Astrocyte (in vitro differentiated cells and primary cell): ENCODE measurements around the gene PHF12.

Experiments used
- EZH2 ChIP-seq: IDR thresholded peaks from 2 replicates; pipeline ENCODE4 v1.6.1; 2012; ENCODE audit warnings: mild to moderate bottlenecking, low read length, inconsistent platforms; ENCODE audit not compliant: insufficient read depth
- TF ChIP-seq, protein P1 (sequence below): IDR thresholded peaks from 2 replicates; pipeline ENCODE4 v1.5.1; 2011; ENCODE audit warnings: low read depth, mild to moderate bottlenecking, inconsistent platforms, low read length, moderate library complexity; ENCODE audit not compliant: insufficient read depth

DNA sequence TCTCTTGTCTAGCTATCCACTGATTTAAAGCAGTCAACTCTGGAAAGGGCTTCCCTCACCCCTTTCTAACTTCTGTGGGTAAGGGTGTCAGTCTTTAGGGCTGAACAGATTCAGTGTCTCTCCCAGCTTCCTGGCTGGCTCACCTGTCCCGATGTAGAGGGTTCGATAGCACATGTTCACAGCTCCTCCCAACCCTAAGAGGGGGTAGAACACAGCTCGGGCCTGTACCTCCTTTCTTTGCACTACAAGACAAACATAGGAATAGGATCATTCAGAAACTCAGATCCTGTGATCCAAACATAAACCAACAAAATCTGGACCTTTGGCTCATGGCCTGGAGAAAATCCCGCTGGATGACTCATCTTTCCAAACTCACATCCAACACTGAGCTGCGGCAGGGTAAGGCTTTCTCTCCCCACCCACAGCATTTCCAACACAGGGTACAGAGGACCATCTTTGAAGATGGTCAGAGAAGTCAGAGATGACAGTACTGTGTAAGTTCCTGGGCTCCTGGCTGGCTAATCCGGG, 42.6 kb downstream of the PHF12 start:
- TF ChIP-seq, protein P1, sequence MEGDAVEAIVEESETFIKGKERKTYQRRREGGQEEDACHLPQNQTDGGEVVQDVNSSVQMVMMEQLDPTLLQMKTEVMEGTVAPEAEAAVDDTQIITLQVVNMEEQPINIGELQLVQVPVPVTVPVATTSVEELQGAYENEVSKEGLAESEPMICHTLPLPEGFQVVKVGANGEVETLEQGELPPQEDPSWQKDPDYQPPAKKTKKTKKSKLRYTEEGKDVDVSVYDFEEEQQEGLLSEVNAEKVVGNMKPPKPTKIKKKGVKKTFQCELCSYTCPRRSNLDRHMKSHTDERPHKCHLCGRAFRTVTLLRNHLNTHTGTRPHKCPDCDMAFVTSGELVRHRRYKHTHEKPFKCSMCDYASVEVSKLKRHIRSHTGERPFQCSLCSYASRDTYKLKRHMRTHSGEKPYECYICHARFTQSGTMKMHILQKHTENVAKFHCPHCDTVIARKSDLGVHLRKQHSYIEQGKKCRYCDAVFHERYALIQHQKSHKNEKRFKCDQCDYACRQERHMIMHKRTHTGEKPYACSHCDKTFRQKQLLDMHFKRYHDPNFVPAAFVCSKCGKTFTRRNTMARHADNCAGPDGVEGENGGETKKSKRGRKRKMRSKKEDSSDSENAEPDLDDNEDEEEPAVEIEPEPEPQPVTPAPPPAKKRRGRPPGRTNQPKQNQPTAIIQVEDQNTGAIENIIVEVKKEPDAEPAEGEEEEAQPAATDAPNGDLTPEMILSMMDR, result no peak
- no peak for TF ChIP-seq EZH2
